NCI-H146 (cell line): Measurements from ENCODE around the gene STYX.
"Not testable (repeated sequence)": the region's sequence is repeated elsewhere in the genome, so short reads cannot be mapped to it uniquely, and the experiment has no call there.

Source experiments
- DNase-seq: peaks from one replicate; lab custom pipeline; 2025; lab: John Stamatoyannopoulos, UW

STYX gene

GRCh38 chr14:52727509-52727908, 2.5 kb upstream of the STYX start:
- not testable (repeated sequence) for DNase-seq

GRCh38 chr14:52729035-52729434, 931 bp upstream of the STYX start:
- DNase-seq = not testable (repeated sequence)

GRCh38 chr14:52729585-52729924, 411 bp upstream of the STYX start:
- no peak for DNase-seq

- no peak for DNase-seq
These were observed 744 bp downstream of the STYX start for GRCh38 chr14:52730709-52731111.

- DNase-seq = no peak
These were observed 3.9 kb downstream of the STYX start for GRCh38 chr14:52733824-52734223.

- DNase-seq = no peak
These were observed 6.0 kb downstream of the STYX start for GRCh38 chr14:52735921-52736489.

- no peak for DNase-seq
These were observed 8.4 kb downstream of the STYX start for GRCh38 chr14:52738409-52738808.

- no peak for DNase-seq
These were observed 10.8 kb downstream of the STYX start for GRCh38 chr14:52740751-52741150.

GRCh38 chr14:52741865-52742264, 11.9 kb downstream of the STYX start:
- no peak for DNase-seq

GRCh38 chr14:52748647-52749292, 18.8 kb downstream of the STYX start:
- DNase-seq = no peak

- DNase-seq = no peak
These were observed 25.8 kb downstream of the STYX start for GRCh38 chr14:52755607-52756316.

- no peak for DNase-seq
These were observed 29.2 kb downstream of the STYX start for GRCh38 chr14:52759145-52759544.

GRCh38 chr14:52762923-52763322, 33.0 kb downstream of the STYX start:
- DNase-seq = not testable (repeated sequence)

GRCh38 chr14:52767058-52767833, 37.3 kb downstream of the STYX start:
- DNase-seq = no peak

GRCh38 chr14:52769887-52770286, 39.9 kb downstream of the STYX start:
- DNase-seq = no peak

- DNase-seq = no peak
These were observed 46.9 kb downstream of the STYX start for GRCh38 chr14:52776816-52777215.

GRCh38 chr14:52778702-52779101, 48.7 kb downstream of the STYX start:
- no peak for DNase-seq

GRCh38 chr14:52780893-52781292, 50.9 kb downstream of the STYX start:
- DNase-seq = no peak

- no peak for DNase-seq
These were observed 51.7 kb downstream of the STYX start for GRCh38 chr14:52781629-52782028.

GRCh38 chr14:52783206-52783605, 53.2 kb downstream of the STYX start:
- no peak for DNase-seq

- no peak for DNase-seq
These were observed 56.9 kb downstream of the STYX start for GRCh38 chr14:52786887-52787286.

- no peak for DNase-seq
These were observed 59.2 kb downstream of the STYX start for GRCh38 chr14:52789118-52789517.
